Measurements from ENCODE around the gene HOXA2.

Gene HOXA2

DNA sequence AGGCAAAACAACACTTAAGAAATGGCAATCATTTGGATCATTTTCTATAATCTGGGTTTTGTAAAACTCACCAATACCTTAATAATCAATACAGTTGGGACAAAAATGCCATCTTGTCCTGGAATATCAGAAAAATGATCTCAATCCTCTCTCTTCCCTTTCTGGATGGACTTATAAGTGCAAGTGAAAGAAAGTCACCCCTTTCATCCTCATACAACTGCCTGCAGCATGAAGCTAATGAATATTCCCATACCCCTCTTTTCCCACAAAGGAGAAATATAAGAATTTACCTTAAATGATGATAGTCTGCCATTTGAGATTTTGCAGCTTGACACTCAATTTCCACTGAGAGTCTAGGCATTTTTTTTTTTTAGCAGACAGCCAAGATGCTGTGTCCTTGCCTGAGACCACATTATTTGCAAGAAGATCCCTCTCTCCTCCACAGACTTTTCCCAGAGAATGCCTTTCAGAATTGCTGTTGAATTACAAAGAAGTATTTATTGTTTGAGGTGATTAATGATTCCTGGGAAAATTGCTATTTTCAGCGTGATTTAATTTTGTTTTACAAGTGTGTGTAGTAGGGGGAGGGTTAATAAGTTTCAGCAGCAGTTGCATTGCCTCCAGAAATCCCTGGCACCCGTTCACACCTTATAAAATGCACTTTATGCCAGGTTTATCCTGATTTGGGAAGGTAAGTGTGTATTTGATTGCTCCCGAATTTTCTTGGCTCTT is 24.3 kb upstream of the HOXA2 start:
- DNase-seq (ENCODE audit: low read depth in 3 of 3, low spot score in 1 of 3): no peak

DNA sequence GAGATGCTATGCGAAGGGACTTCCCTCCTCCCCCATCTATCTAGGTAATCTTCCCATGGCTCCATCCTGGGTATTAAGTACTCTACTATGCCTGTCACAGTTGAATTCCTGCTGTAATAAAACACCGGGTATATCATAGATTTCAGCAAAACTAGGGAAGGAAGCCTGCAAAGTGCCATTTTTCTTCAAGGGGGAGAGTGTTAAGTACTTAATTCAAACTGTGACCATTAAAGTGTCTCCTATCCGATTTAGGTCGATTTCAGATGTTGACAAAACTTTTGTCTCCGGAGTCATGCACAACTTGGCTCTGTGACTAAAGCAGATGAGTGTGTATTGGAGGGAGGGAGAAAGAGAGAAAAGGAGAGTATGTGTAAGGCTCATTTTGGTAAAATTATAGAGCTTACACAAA is 23.5 kb upstream of the HOXA2 start:
- DNase-seq (ENCODE audit: low read depth in 3 of 3, low spot score in 1 of 3): no peak

DNA sequence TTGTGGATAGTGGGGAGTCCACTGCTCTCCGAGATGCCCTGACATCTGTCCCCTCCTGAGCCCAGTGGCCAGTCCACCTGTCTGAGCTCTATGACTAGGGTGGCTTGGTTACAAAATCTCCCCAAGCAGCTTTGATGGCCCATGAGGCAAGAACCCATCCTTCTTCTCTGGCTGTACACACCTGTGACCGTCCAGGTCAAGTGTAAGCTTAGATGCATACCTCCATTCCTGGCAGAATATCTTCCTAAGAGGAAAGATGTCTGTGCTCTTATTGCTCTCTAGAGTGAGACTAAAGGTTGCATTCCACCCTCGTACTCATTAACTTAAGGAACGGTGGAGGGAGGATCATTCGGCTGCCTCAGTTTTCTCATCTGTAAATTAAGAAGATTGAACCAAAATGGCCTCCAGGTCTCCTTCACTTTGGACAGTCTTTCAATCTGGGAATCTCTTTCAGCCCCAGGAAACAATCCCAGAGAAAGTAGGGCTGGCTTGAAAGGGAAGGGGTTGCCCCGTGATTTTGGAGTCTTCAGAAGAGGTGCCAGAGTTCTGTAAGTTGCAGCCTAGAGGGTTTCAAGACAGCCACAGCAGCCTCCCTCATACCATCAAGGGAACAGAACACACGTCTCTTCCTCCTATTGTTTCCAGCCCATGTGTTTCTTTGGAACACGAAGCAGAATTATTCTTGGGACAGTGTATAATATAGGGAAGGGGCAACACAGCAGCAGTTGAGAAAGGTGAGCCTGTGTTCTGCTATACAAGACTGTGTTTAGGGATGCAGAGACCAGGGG is 22.6 kb upstream of the HOXA2 start:
- no peak for DNase-seq (ENCODE audit: low read depth in 3 of 3, low spot score in 1 of 3)

DNA sequence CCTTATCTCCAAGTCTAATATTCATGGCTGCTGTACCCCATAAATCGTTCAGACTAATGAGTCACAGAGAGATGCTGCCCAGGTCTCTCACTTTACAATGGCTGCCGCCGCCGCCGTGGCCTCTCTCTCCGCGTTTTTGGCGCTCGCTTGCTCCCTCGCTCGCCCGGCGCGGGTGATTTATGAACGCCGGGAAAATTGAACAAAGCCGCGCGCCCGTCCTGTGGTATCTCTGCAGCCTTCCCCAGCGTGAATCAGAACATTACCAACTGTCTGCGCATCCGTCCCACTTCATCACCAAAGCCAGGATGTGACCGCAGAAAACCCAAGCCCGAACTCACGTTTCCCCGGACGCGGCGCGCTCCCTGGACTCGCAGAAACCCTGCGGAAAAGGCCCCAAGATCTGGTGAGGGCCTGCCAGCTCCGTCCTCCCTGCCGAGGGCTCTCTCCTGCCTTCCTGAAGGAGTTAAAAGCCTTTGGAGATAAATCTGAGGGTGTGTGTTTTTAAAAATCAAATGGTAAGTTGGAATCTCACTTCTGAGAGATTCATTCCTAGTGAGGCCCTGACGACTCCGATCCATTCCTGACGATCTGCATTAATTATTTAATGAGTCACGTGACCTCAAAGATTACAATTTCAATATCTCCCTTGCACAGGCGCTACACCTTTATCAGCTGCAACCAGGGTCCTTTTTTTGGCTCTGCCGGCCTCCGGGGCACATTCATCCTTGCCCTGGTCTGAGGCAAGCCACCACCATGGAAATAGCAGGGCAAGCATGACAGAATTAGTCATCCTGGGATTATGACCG is 21.8 kb upstream of the HOXA2 start:
- no peak for DNase-seq (ENCODE audit: low read depth in 3 of 3, low spot score in 1 of 3)

- DNase-seq (ENCODE audit: low read depth in 3 of 3, low spot score in 1 of 3): no peak
Measured at GRCh38 chr7:27123477-27124053, 21.1 kb upstream of the HOXA2 start.

DNA sequence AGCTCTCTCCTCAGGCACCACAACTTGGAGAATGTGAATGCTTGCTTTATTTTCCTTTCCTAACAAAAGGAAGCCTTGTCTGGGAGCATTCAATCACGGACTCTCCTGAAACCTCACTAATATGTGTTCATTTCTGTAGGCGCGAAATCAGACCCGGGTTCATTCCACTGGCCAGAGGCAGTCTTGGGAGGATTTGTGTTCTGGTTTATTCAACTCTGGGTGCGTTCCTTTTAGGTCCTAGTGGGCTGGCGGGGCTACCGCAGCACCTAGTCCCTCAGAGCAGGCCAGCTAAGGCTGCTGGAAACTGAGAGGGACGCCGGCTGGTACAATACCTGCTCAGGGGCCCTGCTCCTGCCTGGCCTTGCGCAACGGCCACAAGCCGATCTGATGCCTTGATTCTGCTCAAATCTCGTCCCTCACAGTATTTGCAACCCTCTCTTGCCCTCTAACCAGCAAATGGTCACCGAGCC is 20.6 kb upstream of the HOXA2 start:
- no peak for DNase-seq (ENCODE audit: low read depth in 3 of 3, low spot score in 1 of 3)

- no peak for DNase-seq (ENCODE audit: low read depth in 3 of 3, low spot score in 1 of 3)
Measured at GRCh38 chr7:27122077-27122910, 19.8 kb upstream of the HOXA2 start.

DNA sequence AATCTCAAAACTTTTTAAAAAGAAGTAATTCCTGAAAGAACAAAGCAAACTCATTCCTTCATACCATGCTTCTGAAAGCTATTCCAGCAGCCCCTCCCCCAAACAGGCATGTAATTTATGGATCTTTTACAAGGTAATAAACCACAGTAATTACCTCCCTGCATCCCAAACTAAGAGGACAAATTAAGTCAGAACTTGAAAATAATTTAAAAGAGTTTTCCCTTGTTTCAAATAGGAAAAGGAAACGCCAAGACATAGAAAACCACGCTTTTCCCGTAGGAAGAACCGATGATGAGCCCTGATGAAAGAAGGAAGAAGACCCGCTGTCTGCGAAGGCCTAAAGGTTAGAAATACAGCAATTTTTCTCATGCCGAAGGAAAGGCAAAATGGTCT is 19.2 kb upstream of the HOXA2 start:
- DNase-seq (ENCODE audit: low read depth in 3 of 3, low spot score in 1 of 3): no peak

DNA sequence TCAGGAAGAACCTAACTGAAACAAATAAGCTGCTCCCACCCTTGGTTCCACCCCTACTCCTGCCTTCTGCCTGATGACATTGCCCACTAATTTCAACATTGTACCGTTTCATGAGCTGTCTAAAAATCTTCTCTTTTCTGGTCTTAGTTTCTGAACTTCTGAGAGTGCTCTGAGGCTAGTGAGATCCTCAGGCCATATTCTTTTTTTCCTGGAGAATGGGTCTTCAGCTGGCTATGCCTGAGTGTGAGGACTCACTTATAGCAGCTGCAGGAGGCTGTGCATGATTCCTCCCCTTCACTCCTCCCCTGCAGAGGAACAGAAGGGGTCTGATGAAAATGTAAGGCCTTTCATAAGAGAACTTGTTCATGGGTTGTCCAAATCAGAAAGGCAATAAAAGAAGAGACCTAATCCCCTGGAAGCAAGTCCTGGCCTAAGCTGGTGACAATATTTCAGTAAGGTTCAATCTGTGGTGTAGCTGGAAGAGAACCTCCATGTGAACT is 17.0 kb upstream of the HOXA2 start:
- DNase-seq (ENCODE audit: low read depth in 3 of 3, low spot score in 1 of 3): no peak

- no peak for DNase-seq (ENCODE audit: low read depth in 3 of 3, low spot score in 1 of 3)
Measured at GRCh38 chr7:27118580-27118979, 16.1 kb upstream of the HOXA2 start.

DNA sequence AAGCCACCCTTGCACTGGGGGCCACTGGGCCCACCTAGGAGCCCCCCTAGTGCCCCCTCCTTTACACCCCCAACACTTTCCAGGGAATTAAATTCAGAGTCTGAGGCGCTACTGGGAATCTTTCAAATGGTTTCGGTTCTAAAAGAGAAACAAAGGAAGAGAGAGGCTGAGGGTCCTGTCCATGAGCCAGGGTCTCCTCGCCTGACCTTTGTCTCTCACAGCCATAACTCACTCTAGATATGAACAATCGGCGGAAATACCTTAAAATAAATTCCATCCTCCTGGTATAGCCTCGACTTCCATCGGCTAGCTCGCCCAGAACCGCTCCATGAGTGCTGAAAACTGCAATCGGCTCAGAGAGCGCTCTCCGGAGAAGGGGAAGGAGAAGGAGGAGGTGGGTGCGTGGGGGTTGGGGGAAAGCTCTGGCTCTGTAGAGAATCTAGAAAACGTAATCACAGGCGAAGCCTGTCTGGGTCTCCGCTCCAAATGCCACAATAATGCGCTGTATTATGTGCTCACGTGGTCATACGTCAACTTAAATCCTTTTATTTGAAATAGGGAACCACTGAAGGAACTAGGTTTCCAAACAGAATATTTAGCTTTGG is 15.5 kb upstream of the HOXA2 start:
- no peak for DNase-seq (ENCODE audit: low read depth in 3 of 3, low spot score in 1 of 3)

GRCh38 chr7:27116962-27117886 is 14.7 kb upstream of the HOXA2 start:
- no peak for DNase-seq (ENCODE audit: low read depth in 3 of 3, low spot score in 1 of 3)

- DNase-seq (ENCODE audit: low read depth in 3 of 3, low spot score in 1 of 3): no peak
Measured at GRCh38 chr7:27116031-27116961, 13.8 kb upstream of the HOXA2 start.

DNA sequence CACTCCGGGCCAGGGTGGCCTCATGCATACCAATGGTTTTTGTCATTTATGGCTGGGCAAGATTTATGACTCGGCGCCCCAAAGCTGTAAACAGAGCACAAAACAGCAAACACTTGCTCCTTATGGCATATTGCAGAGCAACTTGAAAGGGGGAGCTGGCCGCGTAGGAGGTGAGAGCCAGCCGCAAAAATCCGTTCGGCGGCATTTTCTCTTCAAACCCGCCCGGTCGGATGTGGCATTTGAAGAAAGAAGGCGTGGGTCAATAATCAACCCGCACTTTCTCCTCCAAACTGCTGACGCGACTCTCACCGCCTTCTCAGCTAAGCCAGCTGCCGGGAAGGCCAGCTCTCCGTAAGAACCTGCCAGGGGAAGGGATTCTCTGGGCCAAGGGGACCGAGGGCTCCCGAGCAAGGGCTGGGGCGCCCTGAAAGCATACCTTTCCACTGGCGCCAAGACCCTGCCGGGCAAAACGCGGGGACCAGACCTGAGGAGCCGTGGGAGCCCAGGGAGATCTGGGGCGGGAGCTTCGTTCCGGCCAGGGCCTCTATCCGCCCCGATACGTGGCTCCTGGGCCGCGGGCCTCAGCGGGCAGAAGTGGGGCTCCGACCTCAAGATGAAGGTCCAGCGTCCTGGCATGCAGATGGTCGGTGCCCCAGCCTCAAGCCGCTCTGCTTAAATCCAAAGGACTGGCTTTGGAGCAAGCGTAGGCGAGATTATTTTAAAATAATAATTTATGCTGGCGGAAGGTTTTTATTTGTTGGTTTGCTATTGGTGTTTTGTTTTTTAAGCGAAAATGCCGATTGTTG is 12.9 kb upstream of the HOXA2 start:
- DNase-seq (ENCODE audit: low read depth in 3 of 3, low spot score in 1 of 3): no peak

GRCh38 chr7:27114881-27115220 is 12.4 kb upstream of the HOXA2 start:
- no peak for DNase-seq (ENCODE audit: low read depth in 3 of 3, low spot score in 1 of 3)

- no peak for DNase-seq (ENCODE audit: low read depth in 3 of 3, low spot score in 1 of 3)
Measured at GRCh38 chr7:27113991-27114769, 11.7 kb upstream of the HOXA2 start.
